Measurements from ENCODE around the gene GAN. TPM values are rescaled to one million over a fixed set of nuclear protein-coding genes. Genes with fewer than 3 reads are reported as not detected.

Gene GAN
- total and polyA plus RNA-seq, 2 donors (not counting 1 experiment from before 2014, with no cell fraction given) = 0.79 to 6.9 TPM

- Histone ChIP-seq H3K4me2 (replicated peaks; ENCODE audit: low read depth, low read length, poor library complexity, severe bottlenecking) (no peak overlapping the region), H4K20me1 (ENCODE audit: control insufficient read depth, insufficient read depth, low read length, poor library complexity, severe bottlenecking) (peaks cover 13% of the 10 kb centered on the region), H3K9ac (ENCODE audit: low read length) (no peak overlapping the region), H3K79me2 (ENCODE audit: control insufficient read depth, insufficient read depth, low read length) (peaks cover 23% of the 10 kb centered on the region), H3K27me3 (replicated peaks in 1 of 4; ENCODE audit: control extremely low read depth in 1 of 4, control insufficient read depth in 3 of 4, insufficient read depth in 4 of 4, low read length in 3 of 4) (no peaks in the 10 kb centered on the region), H3K4me1 (ENCODE audit: control insufficient read depth in 2 of 2, insufficient read depth in 2 of 2, low read length in 2 of 2) (no peaks in the 10 kb centered on the region), H2AFZ (ENCODE audit: insufficient read depth, low read depth, low read length, poor library complexity, severe bottlenecking) (no peak overlapping the region), H3K36me3 (replicated peaks in 1 of 2; ENCODE audit: control extremely low read depth in 1 of 2, control insufficient read depth in 1 of 2, extremely low read depth in 1 of 2, insufficient read depth in 2 of 2, low read length in 1 of 2) (peaks cover 0 to 2% of the 10 kb centered on the region in 2 experiments), H3K4me3 (ENCODE audit: control extremely low read depth in 1 of 5, extremely low read depth in 1 of 5, insufficient read depth in 1 of 5, low read depth in 2 of 5, low read length in 4 of 5) (no peak overlapping the region), H3K9me3 (ENCODE audit: control extremely low read depth in 1 of 3, control insufficient read depth in 2 of 3, insufficient read depth in 1 of 3, low read length in 2 of 3) (no peaks in the 10 kb centered on the region), H3K27ac (ENCODE audit: low read length in 2 of 2) (no peak overlapping the region)
- no peak overlapping the region for H3K4me3 Mint-ChIP-seq
- ChIA-PET CTCF (interaction anchor here (1.3 kb wide), 1 partner anchor 397 kb away, joined by 3 read pairs; no protein-coding TSS in a partner anchor), POLR2A (no interaction called here)
- H3K27ac Mint-ChIP-seq = no peak overlapping the region
- intact Hi-C loops (cut with micrococcal nuclease) = no loop called here
- DNase-seq = no peak
- H3K4me1 Mint-ChIP-seq = no peaks in the 10 kb centered on the region
- no peak for ATAC-seq (ENCODE audit: low read depth)
- TF ChIP-seq CTCF (IDR thresholded peaks at IDR 0.05) (no peak), EZH2 (IDR thresholded peaks at IDR 0.05; ENCODE audit: borderline replicate concordance, insufficient read depth, low read depth, low read length, poor library complexity, severe bottlenecking) (no peak)
- no peaks in the 10 kb centered on the region for H3K9me3 Mint-ChIP-seq (ENCODE audit: insufficient read depth)
- 100% methylated on average over 4 of the region's 8 CpGs for WGBS (ENCODE audit: insufficient coverage)
- H3K27me3 Mint-ChIP-seq = no peaks in the 10 kb centered on the region
Measured at GRCh38 chr16:81327447-81328196, 12.9 kb downstream of the GAN start.

- H3K4me1 ChIP-seq (ENCODE audit: control insufficient read depth in 2 of 2, insufficient read depth in 2 of 2, low read length in 2 of 2) = no peaks in the 10 kb centered on the region
- H3K27ac ChIP-seq (ENCODE audit: low read length in 2 of 2) = no peak overlapping the region
- H3K4me3 ChIP-seq (ENCODE audit: control extremely low read depth in 1 of 5, extremely low read depth in 1 of 5, insufficient read depth in 1 of 5, low read depth in 2 of 5, low read length in 4 of 5) = no peak overlapping the region
- no peaks in the 10 kb centered on the region for H3K27me3 ChIP-seq (replicated peaks in 1 of 4; ENCODE audit: control extremely low read depth in 1 of 4, control insufficient read depth in 3 of 4, insufficient read depth in 4 of 4, low read length in 3 of 4)
- 67% methylated on average over 3 of the region's 5 CpGs for WGBS (ENCODE audit: insufficient coverage)
- Mint-ChIP-seq H3K27me3 (no peaks in the 10 kb centered on the region), H3K4me1 (no peaks in the 10 kb centered on the region), H3K27ac (no peak overlapping the region), H3K4me3 (no peak overlapping the region), H3K9me3 (ENCODE audit: insufficient read depth) (no peaks in the 10 kb centered on the region)
- POLR2A ChIA-PET = no interaction called here
- ATAC-seq (ENCODE audit: low read depth) = no peak
- H4K20me1 ChIP-seq (ENCODE audit: control insufficient read depth, insufficient read depth, low read length, poor library complexity, severe bottlenecking) = peaks cover 5% of the 10 kb centered on the region
- H3K79me2 ChIP-seq (ENCODE audit: control insufficient read depth, insufficient read depth, low read length) = peaks cover 3% of the 10 kb centered on the region
- peaks cover 0 to 2% of the 10 kb centered on the region in 2 experiments for H3K36me3 ChIP-seq (replicated peaks in 1 of 2; ENCODE audit: control extremely low read depth in 1 of 2, control insufficient read depth in 1 of 2, extremely low read depth in 1 of 2, insufficient read depth in 2 of 2, low read length in 1 of 2)
- H3K4me2 ChIP-seq (replicated peaks; ENCODE audit: low read depth, low read length, poor library complexity, severe bottlenecking) = no peak overlapping the region
- intact Hi-C loops (cut with micrococcal nuclease) = no loop called here
- no peaks in the 10 kb centered on the region for H3K9me3 ChIP-seq (ENCODE audit: control extremely low read depth in 1 of 3, control insufficient read depth in 2 of 3, insufficient read depth in 1 of 3, low read length in 2 of 3)
- TF ChIP-seq CTCF (IDR thresholded peaks at IDR 0.05) = no peak
- TF ChIP-seq EZH2 (IDR thresholded peaks at IDR 0.05; ENCODE audit: borderline replicate concordance, insufficient read depth, low read depth, low read length, poor library complexity, severe bottlenecking) = no peak
- CTCF ChIA-PET = no interaction called here
- no peak overlapping the region for H2AFZ ChIP-seq (ENCODE audit: insufficient read depth, low read depth, low read length, poor library complexity, severe bottlenecking)
- no peak for DNase-seq
- H3K9ac ChIP-seq (ENCODE audit: low read length) = no peak overlapping the region
Measured at GRCh38 chr16:81329947-81330346, 15.2 kb downstream of the GAN start.
